Neural progenitor cell (in vitro differentiated cells): ENCODE data around the gene ZBTB20. TPM values are rescaled to one million over a fixed set of nuclear protein-coding genes. Genes with fewer than 3 reads are reported as not detected.

ENCODE experiments used
- DNase-seq: peaks from one replicate; pipeline ENCODE4 v3.0.0-alpha.2; 2016; ENCODE audit warnings: low spot score
- H2AFZ ChIP-seq: fragments of 200-600 bp; sonication (generic); replicated peaks from 2 replicates; pipeline ENCODE4 v1.6.1; 2016; ENCODE audit warnings: antibody characterized with exemption
- H3F3A ChIP-seq: fragments of 200-600 bp; sonication (generic); 2 replicates; pipeline ENCODE4 v1.6.1; 2016; ENCODE audit warnings: antibody characterized with exemption, low read depth
- H3K27ac ChIP-seq: fragments of 200-600 bp; sonication (generic); 2 replicates; pipeline ENCODE4 v1.5.1; 2016; ENCODE audit warnings: mild to moderate bottlenecking
- H3K27me3 ChIP-seq: fragments of 200-600 bp; sonication (generic); 2 replicates; pipeline ENCODE4 v1.6.1; 2016; ENCODE audit warnings: mild to moderate bottlenecking, moderate library complexity
- H3K36me3 ChIP-seq: fragments of 200-600 bp; sonication (generic); 2 replicates; pipeline ENCODE4 v1.5.1; 2016
- H3K4me1 ChIP-seq: fragments of 200-600 bp; sonication (generic); 2 replicates; pipeline ENCODE4 v1.6.1; 2016; ENCODE audit warnings: mixed run types
- H3K4me2 ChIP-seq: fragments of 200-600 bp; sonication (generic); 2 replicates; pipeline ENCODE4 v1.6.1; 2016
- H3K4me3 ChIP-seq: fragments of 200-600 bp; sonication (generic); 2 replicates; pipeline ENCODE4 v1.5.1; 2016
- H3K79me2 ChIP-seq: fragments of 200-600 bp; sonication (generic); 2 replicates; pipeline ENCODE4 v1.6.1; 2016; ENCODE audit warnings: low read depth
- H3K9ac ChIP-seq: fragments of 200-600 bp; sonication (generic); 2 replicates; pipeline ENCODE4 v1.6.1; 2016
- H3K9me3 ChIP-seq: fragments of 200-600 bp; sonication (generic); 2 replicates; pipeline ENCODE4 v1.5.1; 2016; ENCODE audit warnings: low read depth
- H4K20me1 ChIP-seq: fragments of 200-600 bp; sonication (generic); 2 replicates; pipeline ENCODE4 v1.6.1; 2016; ENCODE audit warnings: low read depth
- H3K27ac Mint-ChIP-seq: 3 replicates; pipeline ENCODE4 v1.8.0; 2021; ENCODE audit warnings: mixed read lengths
- H3K27me3 Mint-ChIP-seq: 2 replicates; pipeline ENCODE4 v1.8.0; 2022; ENCODE audit warnings: low read depth, mild to moderate bottlenecking, inconsistent platforms, moderate library complexity, mixed read lengths; ENCODE audit not compliant: insufficient read depth
- H3K36me3 Mint-ChIP-seq: 3 replicates; pipeline ENCODE4 v1.8.0; 2021; ENCODE audit warnings: mixed read lengths
- H3K4me1 Mint-ChIP-seq: 3 replicates; pipeline ENCODE4 v1.8.0; 2021; ENCODE audit warnings: mixed read lengths
- H3K4me3 Mint-ChIP-seq: 3 replicates; pipeline ENCODE4 v1.8.0; 2021; ENCODE audit warnings: mild to moderate bottlenecking, moderate library complexity, mixed read lengths
- H3K9me3 Mint-ChIP-seq: 3 replicates; pipeline ENCODE4 v1.8.0; 2020; ENCODE audit warnings: mixed read lengths
- EZH2 ChIP-seq: fragments of 200-600 bp; sonication (generic); IDR thresholded peaks from 2 replicates; pipeline ENCODE4 v1.6.1; 2017; ENCODE audit warnings: antibody characterized with exemption, mild to moderate bottlenecking, moderate library complexity
- EZH2phosphoT487 ChIP-seq: fragments of 200-600 bp; sonication (generic); IDR thresholded peaks from 2 replicates; pipeline ENCODE4 v1.6.1; 2017; ENCODE audit warnings: antibody characterized with exemption
- total RNA-seq: library from RNA; depleted of rRNA; stranded (reverse); fragments of >200 nt; gene quantifications from 2 replicates; pipeline ENCODE4 v1.2.3, GENCODE V29; 2015; ENCODE audit warnings: low replicate concordance
- TF ChIP-seq, protein P1 (sequence below): fragments of 200-600 bp; sonication (generic); IDR thresholded peaks from 2 replicates; pipeline ENCODE4 v1.5.1; 2017; ENCODE audit warnings: antibody characterized with exemption, mild to moderate bottlenecking

The ZBTB20 gene
- total RNA-seq, 1 donor from 2014 or later: 1.9 TPM

DNA sequence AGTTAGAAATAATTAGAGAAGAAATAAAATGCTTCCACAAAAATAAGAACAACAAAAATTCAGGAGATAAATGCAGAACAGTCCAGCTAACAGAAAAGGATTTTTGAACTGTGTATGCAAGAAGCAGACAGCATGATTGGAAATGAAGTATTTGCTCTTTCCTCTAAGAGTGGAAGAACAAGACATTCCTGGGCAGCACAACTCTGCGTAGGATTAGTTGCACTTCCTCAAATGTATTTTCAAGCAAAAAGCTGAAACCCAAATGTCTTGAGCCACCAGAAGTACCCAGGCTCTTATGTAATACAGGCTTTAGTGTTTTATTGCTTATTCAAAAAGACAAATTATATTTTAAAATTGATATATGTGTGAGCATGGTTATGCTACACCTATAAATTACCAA lies 127.2 kb downstream of the ZBTB20 start:
- Histone ChIP-seq H4K20me1 (no peaks in the 10 kb centered on the region), H3K79me2 (no peaks in the 10 kb centered on the region)

DNA sequence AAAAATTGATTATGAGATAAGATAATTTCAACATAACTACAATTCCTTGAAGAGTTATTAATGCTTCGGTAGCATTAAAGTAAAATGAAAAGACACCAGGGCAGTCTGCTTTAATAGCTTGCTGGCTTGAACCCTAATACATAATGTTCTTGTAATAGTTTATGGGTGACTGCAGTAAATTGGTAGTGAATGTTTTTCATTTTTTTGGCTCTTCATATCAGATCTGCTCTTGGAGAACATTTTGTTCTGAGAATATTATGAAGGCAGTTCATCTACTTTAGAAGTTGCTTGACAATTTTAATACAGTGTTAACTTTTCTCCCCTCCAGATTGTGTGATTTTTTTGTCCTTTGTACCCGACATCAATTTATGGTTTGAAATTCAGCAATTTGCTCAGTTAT lies 128.4 kb downstream of the ZBTB20 start:
- no peaks in the 10 kb centered on the region for H3F3A ChIP-seq
- H3K36me3 Mint-ChIP-seq: no peaks in the 10 kb centered on the region
- no peak overlapping the region for H3K9ac ChIP-seq
- H3K27me3 Mint-ChIP-seq: no peaks in the 10 kb centered on the region
- H3K4me1 ChIP-seq: no peaks in the 10 kb centered on the region
- H3K27me3 ChIP-seq: no peaks in the 10 kb centered on the region
- no peak for DNase-seq
- H3K4me1 Mint-ChIP-seq: no peaks in the 10 kb centered on the region
- H3K4me3 ChIP-seq: no peak overlapping the region
- peaks cover 20% of the 10 kb centered on the region for H3K9me3 Mint-ChIP-seq
- H3K27ac Mint-ChIP-seq: no peak overlapping the region
- no peak overlapping the region for H3K4me2 ChIP-seq
- no peak overlapping the region for H3K27ac ChIP-seq
- H2AFZ ChIP-seq: no peak overlapping the region
- no peaks in the 10 kb centered on the region for H3K9me3 ChIP-seq
- H3K79me2 ChIP-seq: no peaks in the 10 kb centered on the region
- no peak for TF ChIP-seq EZH2phosphoT487
- TF ChIP-seq EZH2: no peak
- TF ChIP-seq, protein P1, sequence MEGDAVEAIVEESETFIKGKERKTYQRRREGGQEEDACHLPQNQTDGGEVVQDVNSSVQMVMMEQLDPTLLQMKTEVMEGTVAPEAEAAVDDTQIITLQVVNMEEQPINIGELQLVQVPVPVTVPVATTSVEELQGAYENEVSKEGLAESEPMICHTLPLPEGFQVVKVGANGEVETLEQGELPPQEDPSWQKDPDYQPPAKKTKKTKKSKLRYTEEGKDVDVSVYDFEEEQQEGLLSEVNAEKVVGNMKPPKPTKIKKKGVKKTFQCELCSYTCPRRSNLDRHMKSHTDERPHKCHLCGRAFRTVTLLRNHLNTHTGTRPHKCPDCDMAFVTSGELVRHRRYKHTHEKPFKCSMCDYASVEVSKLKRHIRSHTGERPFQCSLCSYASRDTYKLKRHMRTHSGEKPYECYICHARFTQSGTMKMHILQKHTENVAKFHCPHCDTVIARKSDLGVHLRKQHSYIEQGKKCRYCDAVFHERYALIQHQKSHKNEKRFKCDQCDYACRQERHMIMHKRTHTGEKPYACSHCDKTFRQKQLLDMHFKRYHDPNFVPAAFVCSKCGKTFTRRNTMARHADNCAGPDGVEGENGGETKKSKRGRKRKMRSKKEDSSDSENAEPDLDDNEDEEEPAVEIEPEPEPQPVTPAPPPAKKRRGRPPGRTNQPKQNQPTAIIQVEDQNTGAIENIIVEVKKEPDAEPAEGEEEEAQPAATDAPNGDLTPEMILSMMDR: no peak
- H3K36me3 ChIP-seq: no peaks in the 10 kb centered on the region
- H4K20me1 ChIP-seq: no peaks in the 10 kb centered on the region
- no peak overlapping the region for H3K4me3 Mint-ChIP-seq

More for the DNA sequence above, 127.2 kb downstream of the ZBTB20 start:
- Mint-ChIP-seq H3K4me1 (no peaks in the 10 kb centered on the region), H3K36me3 (no peaks in the 10 kb centered on the region), H3K27ac (no peak overlapping the region), H3K9me3 (peaks cover 20% of the 10 kb centered on the region), H3K27me3 (no peaks in the 10 kb centered on the region), H3K4me3 (no peak overlapping the region)
- Histone ChIP-seq H3F3A (no peaks in the 10 kb centered on the region), H3K9me3 (no peaks in the 10 kb centered on the region), H3K27me3 (no peaks in the 10 kb centered on the region), H2AFZ (no peak overlapping the region), H3K4me2 (no peak overlapping the region), H3K9ac (no peak overlapping the region), H3K27ac (no peak overlapping the region), H3K4me1 (no peaks in the 10 kb centered on the region), H3K36me3 (no peaks in the 10 kb centered on the region), H3K4me3 (no peak overlapping the region)
- TF ChIP-seq EZH2 (no peak), EZH2phosphoT487 (no peak)
- TF ChIP-seq, protein P1: no peak
- DNase-seq: no peak

DNA sequence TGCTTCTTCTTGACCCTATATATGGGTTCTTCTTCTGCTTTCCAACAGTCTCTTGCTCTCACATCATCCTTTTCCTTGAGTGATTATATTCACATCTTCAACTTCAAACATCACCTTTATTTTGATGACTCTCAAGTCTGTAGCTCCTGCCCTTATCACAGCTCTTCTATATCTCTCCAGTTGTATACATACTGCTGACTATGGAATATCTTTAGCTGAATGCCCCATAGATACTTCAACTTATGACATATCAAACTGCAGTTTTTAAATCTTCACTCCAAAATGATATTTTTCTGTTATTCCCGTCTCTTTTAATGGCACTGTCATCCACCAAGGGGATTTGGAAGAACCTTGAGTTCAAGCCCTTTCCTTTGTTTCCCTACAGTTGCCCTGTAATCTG lies 139.1 kb downstream of the ZBTB20 start:
- H3K27me3 ChIP-seq: no peaks in the 10 kb centered on the region
- H3K4me2 ChIP-seq: no peak overlapping the region
- no peaks in the 10 kb centered on the region for H3K79me2 ChIP-seq
- TF ChIP-seq EZH2phosphoT487: no peak
- TF ChIP-seq, protein P1: no peak
- no peak for TF ChIP-seq EZH2
- no peaks in the 10 kb centered on the region for H3K36me3 ChIP-seq
- Mint-ChIP-seq H3K27ac (no peak overlapping the region), H3K4me3 (no peak overlapping the region), H3K9me3 (peaks cover 5% of the 10 kb centered on the region), H3K36me3 (no peaks in the 10 kb centered on the region), H3K27me3 (no peaks in the 10 kb centered on the region), H3K4me1 (no peaks in the 10 kb centered on the region)
- H2AFZ ChIP-seq: no peak overlapping the region
- no peaks in the 10 kb centered on the region for H3K9me3 ChIP-seq
- no peaks in the 10 kb centered on the region for H3F3A ChIP-seq
- H3K4me3 ChIP-seq: no peak overlapping the region
- no peak overlapping the region for H3K27ac ChIP-seq
- H4K20me1 ChIP-seq: no peaks in the 10 kb centered on the region
- no peak overlapping the region for H3K9ac ChIP-seq
- H3K4me1 ChIP-seq: no peaks in the 10 kb centered on the region
- DNase-seq: no peak
